ENCODE measurements around the gene TP53TG3. TPM values are rescaled to one million over a fixed set of nuclear protein-coding genes. Genes with fewer than 3 reads are reported as not detected.
"Not testable (repeated sequence)": the region's sequence is repeated elsewhere in the genome, so short reads cannot be mapped to it uniquely, and the experiment has no call there.

TP53TG3 gene, protein sequence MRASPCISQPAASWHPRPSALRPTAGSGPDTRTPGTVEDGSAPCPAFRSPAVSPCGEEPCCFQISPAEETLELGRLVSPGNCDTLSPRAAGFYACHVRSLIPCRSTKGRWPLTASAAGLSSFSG
- total RNA-seq: 0.36 TPM in 1 of 2 replicates, not detected in the other

GRCh38 chr16:32676065-32676464 lies at the start of gene TP53TG3:
Gene TP53TG3, minus strand, starts transcription at chr16:32676165. Its CDS starts 68 bp downstream, at chr16:32676097.
- H2AFZ ChIP-seq (ENCODE audit: low read length): not testable (repeated sequence)

DNA sequence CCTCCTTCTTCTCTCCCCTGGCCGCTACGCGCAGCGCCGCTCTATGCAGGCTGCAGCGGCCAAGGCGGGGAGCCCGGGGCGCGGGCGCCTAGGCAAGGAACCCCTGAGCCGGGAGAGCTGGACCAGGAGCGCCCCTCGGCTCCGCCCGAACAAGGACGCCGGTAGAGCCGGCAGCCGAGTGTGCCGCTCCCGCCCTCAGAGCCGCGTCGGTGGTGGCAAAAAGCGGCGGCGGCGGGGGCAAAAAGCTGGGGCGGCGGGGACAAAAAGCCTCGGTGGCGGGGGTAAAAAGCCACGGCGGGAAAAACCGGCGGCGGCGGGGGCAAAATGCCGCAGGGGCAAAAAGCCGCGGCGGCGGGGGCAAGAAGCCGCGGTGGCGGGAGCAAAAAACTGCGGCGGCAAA lies 25.1 kb downstream of the TP53TG3 start:
- H3K27ac ChIP-seq (ENCODE audit: low read depth, low read length); DNase-seq (ENCODE audit: insufficient read length, low spot score, missing footprints); H3K9me3 ChIP-seq (ENCODE audit: low read depth, low read length); H2AFZ ChIP-seq (ENCODE audit: low read length); H3K36me3 ChIP-seq (ENCODE audit: insufficient read depth, low read length); H3K4me1 ChIP-seq (ENCODE audit: insufficient read depth, low read length); H3K79me2 ChIP-seq (ENCODE audit: insufficient read depth, low read length); H3K4me2 ChIP-seq (ENCODE audit: insufficient read depth, low read length); H3K4me3 ChIP-seq (ENCODE audit: insufficient read depth, low read length); H3K27me3 ChIP-seq (ENCODE audit: insufficient read depth, low read length); H4K20me1 ChIP-seq (ENCODE audit: insufficient read depth, low read length): not testable (repeated sequence)

More at GRCh38 chr16:32676065-32676464, at the start of gene TP53TG3:
- H4K20me1 ChIP-seq (ENCODE audit: insufficient read depth, low read length); H3K4me3 ChIP-seq (ENCODE audit: insufficient read depth, low read length); DNase-seq (ENCODE audit: insufficient read length, low spot score, missing footprints); H3K27ac ChIP-seq (ENCODE audit: low read depth, low read length); H3K4me2 ChIP-seq (ENCODE audit: insufficient read depth, low read length); H3K27me3 ChIP-seq (ENCODE audit: insufficient read depth, low read length); H3K9me3 ChIP-seq (ENCODE audit: low read depth, low read length); H3K36me3 ChIP-seq (ENCODE audit: insufficient read depth, low read length); H3K79me2 ChIP-seq (ENCODE audit: insufficient read depth, low read length); H3K4me1 ChIP-seq (ENCODE audit: insufficient read depth, low read length): not testable (repeated sequence)

GRCh38 chr16:32647562-32647961 lies 28.4 kb downstream of the TP53TG3 start:
- H3K4me3 ChIP-seq (ENCODE audit: insufficient read depth, low read length); H3K4me2 ChIP-seq (ENCODE audit: insufficient read depth, low read length); H3K27ac ChIP-seq (ENCODE audit: low read depth, low read length); DNase-seq (ENCODE audit: insufficient read length, low spot score, missing footprints); H3K36me3 ChIP-seq (ENCODE audit: insufficient read depth, low read length); H3K9me3 ChIP-seq (ENCODE audit: low read depth, low read length); H3K27me3 ChIP-seq (ENCODE audit: insufficient read depth, low read length); H3K4me1 ChIP-seq (ENCODE audit: insufficient read depth, low read length); H2AFZ ChIP-seq (ENCODE audit: low read length); H3K79me2 ChIP-seq (ENCODE audit: insufficient read depth, low read length); H4K20me1 ChIP-seq (ENCODE audit: insufficient read depth, low read length): not testable (repeated sequence)

- H3K9me3 ChIP-seq (ENCODE audit: low read depth, low read length); DNase-seq (ENCODE audit: insufficient read length, low spot score, missing footprints); H3K27ac ChIP-seq (ENCODE audit: low read depth, low read length); H3K4me3 ChIP-seq (ENCODE audit: insufficient read depth, low read length); H3K4me2 ChIP-seq (ENCODE audit: insufficient read depth, low read length); H3K79me2 ChIP-seq (ENCODE audit: insufficient read depth, low read length); H3K36me3 ChIP-seq (ENCODE audit: insufficient read depth, low read length); H3K27me3 ChIP-seq (ENCODE audit: insufficient read depth, low read length); H3K4me1 ChIP-seq (ENCODE audit: insufficient read depth, low read length); H2AFZ ChIP-seq (ENCODE audit: low read length); H4K20me1 ChIP-seq (ENCODE audit: insufficient read depth, low read length): not testable (repeated sequence)
These were observed 29.2 kb downstream of the TP53TG3 start for GRCh38 chr16:32646780-32647179.

- not testable (repeated sequence) for DNase-seq (ENCODE audit: insufficient read length, low spot score, missing footprints)
These were observed 29.8 kb downstream of the TP53TG3 start for GRCh38 chr16:32646177-32646576.

GRCh38 chr16:32645278-32645908 lies 30.6 kb downstream of the TP53TG3 start:
- not testable (repeated sequence) for H2AFZ ChIP-seq (ENCODE audit: low read length); H3K27me3 ChIP-seq (ENCODE audit: insufficient read depth, low read length); H3K27ac ChIP-seq (ENCODE audit: low read depth, low read length); DNase-seq (ENCODE audit: insufficient read length, low spot score, missing footprints); H3K4me1 ChIP-seq (ENCODE audit: insufficient read depth, low read length); H3K9me3 ChIP-seq (ENCODE audit: low read depth, low read length); H3K36me3 ChIP-seq (ENCODE audit: insufficient read depth, low read length); H3K4me2 ChIP-seq (ENCODE audit: insufficient read depth, low read length); H4K20me1 ChIP-seq (ENCODE audit: insufficient read depth, low read length); H3K79me2 ChIP-seq (ENCODE audit: insufficient read depth, low read length); H3K4me3 ChIP-seq (ENCODE audit: insufficient read depth, low read length)

More at GRCh38 chr16:32646177-32646576, 29.8 kb downstream of the TP53TG3 start:
- not testable (repeated sequence) for H3K9me3 ChIP-seq (ENCODE audit: low read depth, low read length); H3K27me3 ChIP-seq (ENCODE audit: insufficient read depth, low read length); H3K27ac ChIP-seq (ENCODE audit: low read depth, low read length); H3K36me3 ChIP-seq (ENCODE audit: insufficient read depth, low read length); H3K4me3 ChIP-seq (ENCODE audit: insufficient read depth, low read length); H3K4me2 ChIP-seq (ENCODE audit: insufficient read depth, low read length); H4K20me1 ChIP-seq (ENCODE audit: insufficient read depth, low read length); H2AFZ ChIP-seq (ENCODE audit: low read length); H3K79me2 ChIP-seq (ENCODE audit: insufficient read depth, low read length); H3K4me1 ChIP-seq (ENCODE audit: insufficient read depth, low read length)

DNA sequence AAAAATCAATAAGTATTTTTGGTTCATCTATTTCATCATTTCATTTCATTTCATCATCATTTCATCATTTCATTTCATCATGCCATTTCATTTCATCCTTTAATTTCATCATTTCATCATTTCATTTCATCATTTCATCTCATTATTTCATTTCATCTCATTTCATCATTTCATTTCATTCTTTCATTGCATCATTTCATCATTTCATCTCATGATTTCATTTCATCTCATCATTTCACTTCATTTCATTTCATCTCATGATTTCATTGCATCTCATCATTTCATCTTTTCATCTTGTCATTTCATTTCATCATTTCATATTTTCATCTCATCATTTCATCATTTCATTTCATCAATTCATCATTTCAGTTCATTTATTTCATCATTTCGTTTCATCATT lies 31.2 kb downstream of the TP53TG3 start:
- H3K79me2 ChIP-seq (ENCODE audit: insufficient read depth, low read length); H3K27me3 ChIP-seq (ENCODE audit: insufficient read depth, low read length); H3K9me3 ChIP-seq (ENCODE audit: low read depth, low read length); H3K36me3 ChIP-seq (ENCODE audit: insufficient read depth, low read length); H3K27ac ChIP-seq (ENCODE audit: low read depth, low read length); DNase-seq (ENCODE audit: insufficient read length, low spot score, missing footprints); H4K20me1 ChIP-seq (ENCODE audit: insufficient read depth, low read length); H2AFZ ChIP-seq (ENCODE audit: low read length); H3K4me2 ChIP-seq (ENCODE audit: insufficient read depth, low read length); H3K4me1 ChIP-seq (ENCODE audit: insufficient read depth, low read length); H3K4me3 ChIP-seq (ENCODE audit: insufficient read depth, low read length): not testable (repeated sequence)

DNA sequence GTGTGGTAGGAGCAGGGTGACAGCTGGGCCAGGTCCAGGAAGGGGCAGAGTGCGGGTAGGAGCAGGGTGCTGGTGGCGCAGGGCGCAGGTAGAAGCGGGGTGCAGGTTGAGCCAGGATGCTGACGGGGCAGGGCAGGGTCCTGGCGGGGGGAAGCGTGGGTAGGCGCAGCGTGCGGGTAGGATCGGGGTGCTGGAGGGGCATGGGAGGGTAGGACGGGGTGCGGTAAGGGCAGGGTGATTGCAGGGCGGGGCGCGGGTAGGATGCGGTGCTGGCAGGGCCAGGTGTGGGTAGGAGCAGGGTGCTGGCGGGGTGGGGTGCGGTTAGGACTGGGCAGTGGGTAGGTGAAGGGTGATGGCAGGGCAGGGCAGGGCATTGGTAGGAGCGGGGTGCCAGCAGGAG lies 38.4 kb downstream of the TP53TG3 start:
- not testable (repeated sequence) for H4K20me1 ChIP-seq (ENCODE audit: insufficient read depth, low read length); H3K36me3 ChIP-seq (ENCODE audit: insufficient read depth, low read length); H3K27ac ChIP-seq (ENCODE audit: low read depth, low read length); H3K4me1 ChIP-seq (ENCODE audit: insufficient read depth, low read length); H3K9me3 ChIP-seq (ENCODE audit: low read depth, low read length); H3K79me2 ChIP-seq (ENCODE audit: insufficient read depth, low read length); DNase-seq (ENCODE audit: insufficient read length, low spot score, missing footprints); H3K27me3 ChIP-seq (ENCODE audit: insufficient read depth, low read length); H2AFZ ChIP-seq (ENCODE audit: low read length); H3K4me3 ChIP-seq (ENCODE audit: insufficient read depth, low read length); H3K4me2 ChIP-seq (ENCODE audit: insufficient read depth, low read length)

GRCh38 chr16:32632096-32632495 lies 43.9 kb downstream of the TP53TG3 start:
- not testable (repeated sequence) for DNase-seq (ENCODE audit: insufficient read length, low spot score, missing footprints); H3K27me3 ChIP-seq (ENCODE audit: insufficient read depth, low read length); H2AFZ ChIP-seq (ENCODE audit: low read length)

More at GRCh38 chr16:32632096-32632495, 43.9 kb downstream of the TP53TG3 start:
- not testable (repeated sequence) for H3K36me3 ChIP-seq (ENCODE audit: insufficient read depth, low read length); H3K27ac ChIP-seq (ENCODE audit: low read depth, low read length); H3K79me2 ChIP-seq (ENCODE audit: insufficient read depth, low read length); H3K4me3 ChIP-seq (ENCODE audit: insufficient read depth, low read length); H3K4me1 ChIP-seq (ENCODE audit: insufficient read depth, low read length); H3K9me3 ChIP-seq (ENCODE audit: low read depth, low read length); H3K4me2 ChIP-seq (ENCODE audit: insufficient read depth, low read length); H4K20me1 ChIP-seq (ENCODE audit: insufficient read depth, low read length)
